Adrenal gland (tissue), 5 donors: ENCODE results near the gene HOXB2.

Experiments used
- POLR2A ChIP-seq, 2 donors: fragments of 450-650 bp; IDR thresholded peaks; one replicate each; pipeline ENCODE4 v1.6.1; 2017; ENCODE audit warnings: antibody characterized with exemption in 2 of 2, mild to moderate bottlenecking in 2 of 2, moderate library complexity in 1 of 2
- TF ChIP-seq, protein P1 (sequence below), 6 experiments: fragments of 450-650 bp in 4 of 6; fragments of 200-600 bp in 2 of 6; sonication (generic) in 1 of 6; IDR thresholded peaks; 1 replicate in 5 of 6; 2 replicates in 1 of 6; pipeline versions ENCODE4 v1.5.1 to v1.8.0; 2016 to 2021; ENCODE audit warnings: antibody characterized with exemption in 6 of 6, mild to moderate bottlenecking in 2 of 6, moderate library complexity in 1 of 6
- donor health status: DM: no; HTN: no; CAD: no.

GRCh38 chr17:48552466-48553189, 7.7 kb upstream of the HOXB2 start:
- TF ChIP-seq POLR2A (IDR thresholded peaks at IDR 0.05) = no peak
- TF ChIP-seq, protein P1, sequence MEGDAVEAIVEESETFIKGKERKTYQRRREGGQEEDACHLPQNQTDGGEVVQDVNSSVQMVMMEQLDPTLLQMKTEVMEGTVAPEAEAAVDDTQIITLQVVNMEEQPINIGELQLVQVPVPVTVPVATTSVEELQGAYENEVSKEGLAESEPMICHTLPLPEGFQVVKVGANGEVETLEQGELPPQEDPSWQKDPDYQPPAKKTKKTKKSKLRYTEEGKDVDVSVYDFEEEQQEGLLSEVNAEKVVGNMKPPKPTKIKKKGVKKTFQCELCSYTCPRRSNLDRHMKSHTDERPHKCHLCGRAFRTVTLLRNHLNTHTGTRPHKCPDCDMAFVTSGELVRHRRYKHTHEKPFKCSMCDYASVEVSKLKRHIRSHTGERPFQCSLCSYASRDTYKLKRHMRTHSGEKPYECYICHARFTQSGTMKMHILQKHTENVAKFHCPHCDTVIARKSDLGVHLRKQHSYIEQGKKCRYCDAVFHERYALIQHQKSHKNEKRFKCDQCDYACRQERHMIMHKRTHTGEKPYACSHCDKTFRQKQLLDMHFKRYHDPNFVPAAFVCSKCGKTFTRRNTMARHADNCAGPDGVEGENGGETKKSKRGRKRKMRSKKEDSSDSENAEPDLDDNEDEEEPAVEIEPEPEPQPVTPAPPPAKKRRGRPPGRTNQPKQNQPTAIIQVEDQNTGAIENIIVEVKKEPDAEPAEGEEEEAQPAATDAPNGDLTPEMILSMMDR (IDR thresholded peaks at IDR 0.05) = no peak
